Astrocyte (in vitro differentiated cells and primary cell): ENCODE measurements around the gene ADCY2. TPM values are rescaled to one million over a fixed set of nuclear protein-coding genes. Genes with fewer than 3 reads are reported as not detected.

ENCODE experiments used
- DNase-seq: peaks from one replicate; pipeline ENCODE4 v3.0.0-alpha.2; 2010; ENCODE audit warnings: low read depth
- FAIRE-seq: peaks from 2 replicates; lab custom pipeline; 2011; peaks lifted over from hg19 to GRCh38; lab: Jason Lieb, UNC
- H2AFZ ChIP-seq: 2 replicates; pipeline ENCODE4 v1.6.0; 2012; ENCODE audit warnings: low read depth, low read length, inconsistent platforms
- H3K27ac ChIP-seq: 2 replicates; pipeline ENCODE4 v1.5.1; 2011; ENCODE audit warnings: low read depth, low read length, inconsistent platforms
- H3K27me3 ChIP-seq: 2 replicates; pipeline ENCODE4 v1.6.0; 2011; ENCODE audit warnings: low read length, inconsistent platforms; ENCODE audit not compliant: insufficient read depth
- H3K36me3 ChIP-seq: 2 replicates; pipeline ENCODE4 v1.5.1; 2011; ENCODE audit warnings: low read length, inconsistent platforms; ENCODE audit not compliant: insufficient read depth
- H3K4me1 ChIP-seq: 2 replicates; pipeline ENCODE4 v1.5.1; 2011; ENCODE audit warnings: low read length, inconsistent platforms; ENCODE audit not compliant: insufficient read depth
- H3K4me2 ChIP-seq: 2 replicates; pipeline ENCODE4 v1.6.0; 2012; ENCODE audit warnings: low read length, inconsistent platforms
- H3K4me3 ChIP-seq: 2 replicates; pipeline ENCODE4 v1.5.1; 2011; ENCODE audit warnings: low read depth, mild to moderate bottlenecking, low read length, inconsistent platforms; ENCODE audit not compliant: insufficient read depth
- H3K79me2 ChIP-seq: 2 replicates; pipeline ENCODE4 v1.6.0; 2012; ENCODE audit warnings: mild to moderate bottlenecking, low read length, inconsistent platforms; ENCODE audit not compliant: insufficient read depth
- H3K9ac ChIP-seq: 2 replicates; pipeline ENCODE4 v1.6.0; 2012; ENCODE audit warnings: mild to moderate bottlenecking, low read length, inconsistent platforms
- H3K9me3 ChIP-seq: 2 replicates; pipeline ENCODE4 v1.5.1; 2012; ENCODE audit warnings: low read depth, mild to moderate bottlenecking, low read length, inconsistent platforms; ENCODE audit not compliant: insufficient read depth
- H4K20me1 ChIP-seq: 2 replicates; pipeline ENCODE4 v1.6.0; 2012; ENCODE audit warnings: low read length, inconsistent platforms; ENCODE audit not compliant: insufficient read depth
- H3K27ac Mint-ChIP-seq: one replicate; pipeline ENCODE4 v1.8.0; 2021; ENCODE audit warnings: mild to moderate bottlenecking, mixed read lengths; ENCODE audit not compliant: unreplicated experiment
- H3K27me3 Mint-ChIP-seq: one replicate; pipeline ENCODE4 v1.8.0; 2021; ENCODE audit warnings: low read depth, mixed read lengths; ENCODE audit not compliant: unreplicated experiment
- H3K36me3 Mint-ChIP-seq: one replicate; pipeline ENCODE4 v1.8.0; 2021; ENCODE audit warnings: low read depth, mixed read lengths; ENCODE audit not compliant: unreplicated experiment
- H3K4me1 Mint-ChIP-seq: one replicate; pipeline ENCODE4 v1.8.0; 2021; ENCODE audit warnings: low read depth, mixed read lengths; ENCODE audit not compliant: unreplicated experiment
- H3K4me3 Mint-ChIP-seq: one replicate; pipeline ENCODE4 v1.8.0; 2021; ENCODE audit warnings: mild to moderate bottlenecking, moderate library complexity, mixed read lengths; ENCODE audit not compliant: unreplicated experiment
- H3K9me3 Mint-ChIP-seq: one replicate; pipeline ENCODE4 v1.8.0; 2021; ENCODE audit warnings: mild to moderate bottlenecking, mixed read lengths; ENCODE audit not compliant: unreplicated experiment
- EZH2 ChIP-seq: IDR thresholded peaks from 2 replicates; pipeline ENCODE4 v1.6.1; 2012; ENCODE audit warnings: mild to moderate bottlenecking, low read length, inconsistent platforms; ENCODE audit not compliant: insufficient read depth
- total RNA-seq: library from RNA; stranded (reverse); gene quantifications from 2 replicates; pipeline ENCODE4 v1.2.1, GENCODE V29; 2021
- TF ChIP-seq, protein P1 (sequence below): IDR thresholded peaks from 2 replicates; pipeline ENCODE4 v1.5.1; 2011; ENCODE audit warnings: low read depth, mild to moderate bottlenecking, inconsistent platforms, low read length, moderate library complexity; ENCODE audit not compliant: insufficient read depth

Gene ADCY2
- total RNA-seq, 1 donor from 2014 or later = 5.7 TPM

DNA sequence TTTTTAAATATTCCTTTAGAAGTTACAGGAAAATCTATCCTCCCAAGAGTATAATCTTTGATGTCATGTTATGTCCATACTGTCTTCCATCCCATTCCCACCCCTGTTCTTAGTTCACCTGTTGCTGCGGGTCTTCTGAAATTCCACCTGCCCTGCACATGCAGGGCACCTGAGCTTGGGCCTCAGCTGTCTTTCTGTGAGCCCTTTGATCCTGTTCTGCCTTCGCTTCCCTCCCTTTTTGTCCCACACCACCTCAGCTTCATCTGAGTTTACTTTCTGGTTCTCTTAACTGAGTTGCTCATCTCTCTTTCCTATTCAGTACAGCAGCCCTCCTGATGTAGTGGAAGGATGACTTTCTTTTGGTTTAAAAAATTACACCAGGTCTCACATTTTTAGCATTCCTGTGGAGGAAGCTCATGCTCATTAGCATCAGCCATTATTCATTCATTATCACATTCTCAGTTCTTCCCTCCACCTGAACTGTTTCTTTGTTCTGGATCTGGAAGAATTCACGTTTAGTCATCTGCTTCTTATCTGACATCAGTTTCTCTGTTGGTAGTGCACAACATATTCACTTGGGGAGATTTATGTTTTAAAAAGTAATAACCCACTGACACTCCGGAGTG, 211.0 kb downstream of the ADCY2 start:
- DNase-seq (peak; percentile 12), FAIRE-seq (no peak)
- Histone ChIP-seq H4K20me1 (no peaks in the 10 kb centered on the region), H3K36me3 (no peaks in the 10 kb centered on the region), H3K79me2 (no peaks in the 10 kb centered on the region), H3K4me3 (no peak overlapping the region), H3K9me3 (no peaks in the 10 kb centered on the region), H3K9ac (no peak overlapping the region), H2AFZ (no peak overlapping the region), H3K4me1 (no peaks in the 10 kb centered on the region), H3K27me3 (no peaks in the 10 kb centered on the region), H3K4me2 (no peak overlapping the region), H3K27ac (no peak overlapping the region)
- peaks cover 9% of the 10 kb centered on the region for H3K4me1 Mint-ChIP-seq
- no peaks in the 10 kb centered on the region for H3K27me3 Mint-ChIP-seq
- no peak overlapping the region for H3K4me3 Mint-ChIP-seq
- no peaks in the 10 kb centered on the region for H3K9me3 Mint-ChIP-seq
- TF ChIP-seq, protein P1, sequence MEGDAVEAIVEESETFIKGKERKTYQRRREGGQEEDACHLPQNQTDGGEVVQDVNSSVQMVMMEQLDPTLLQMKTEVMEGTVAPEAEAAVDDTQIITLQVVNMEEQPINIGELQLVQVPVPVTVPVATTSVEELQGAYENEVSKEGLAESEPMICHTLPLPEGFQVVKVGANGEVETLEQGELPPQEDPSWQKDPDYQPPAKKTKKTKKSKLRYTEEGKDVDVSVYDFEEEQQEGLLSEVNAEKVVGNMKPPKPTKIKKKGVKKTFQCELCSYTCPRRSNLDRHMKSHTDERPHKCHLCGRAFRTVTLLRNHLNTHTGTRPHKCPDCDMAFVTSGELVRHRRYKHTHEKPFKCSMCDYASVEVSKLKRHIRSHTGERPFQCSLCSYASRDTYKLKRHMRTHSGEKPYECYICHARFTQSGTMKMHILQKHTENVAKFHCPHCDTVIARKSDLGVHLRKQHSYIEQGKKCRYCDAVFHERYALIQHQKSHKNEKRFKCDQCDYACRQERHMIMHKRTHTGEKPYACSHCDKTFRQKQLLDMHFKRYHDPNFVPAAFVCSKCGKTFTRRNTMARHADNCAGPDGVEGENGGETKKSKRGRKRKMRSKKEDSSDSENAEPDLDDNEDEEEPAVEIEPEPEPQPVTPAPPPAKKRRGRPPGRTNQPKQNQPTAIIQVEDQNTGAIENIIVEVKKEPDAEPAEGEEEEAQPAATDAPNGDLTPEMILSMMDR = no peak
- no peak for TF ChIP-seq EZH2
- H3K27ac Mint-ChIP-seq = no peak overlapping the region
- H3K36me3 Mint-ChIP-seq = no peaks in the 10 kb centered on the region

DNA sequence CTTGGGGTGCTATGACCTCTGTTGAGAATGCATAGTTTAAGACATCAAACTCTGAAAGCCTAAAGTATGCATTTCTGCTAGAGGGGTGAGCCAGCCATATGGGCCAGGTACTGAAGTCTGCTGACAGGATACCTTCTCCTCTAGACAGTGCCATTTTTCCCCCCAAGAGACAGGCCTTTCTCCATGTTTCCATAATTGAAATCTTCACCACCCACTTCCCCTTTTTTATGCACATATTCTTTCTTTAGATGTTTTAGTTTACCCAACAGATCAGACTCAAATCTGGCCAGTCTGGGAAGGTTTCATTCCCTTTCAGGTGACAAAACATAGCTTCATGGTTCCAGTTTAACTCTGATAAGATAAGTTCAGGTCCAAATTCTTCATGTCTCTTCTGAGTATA, 212.8 kb downstream of the ADCY2 start:
- Mint-ChIP-seq H3K4me1 (peaks cover 9% of the 10 kb centered on the region), H3K9me3 (peaks cover 3% of the 10 kb centered on the region), H3K27me3 (no peaks in the 10 kb centered on the region), H3K27ac (no peak overlapping the region), H3K4me3 (no peak overlapping the region), H3K36me3 (no peaks in the 10 kb centered on the region)
- Histone ChIP-seq H3K79me2 (no peaks in the 10 kb centered on the region), H2AFZ (no peak overlapping the region), H3K4me2 (no peak overlapping the region), H3K9ac (no peak overlapping the region), H3K9me3 (no peaks in the 10 kb centered on the region), H3K27ac (no peak overlapping the region), H4K20me1 (no peaks in the 10 kb centered on the region), H3K27me3 (no peaks in the 10 kb centered on the region), H3K36me3 (no peaks in the 10 kb centered on the region), H3K4me3 (no peak overlapping the region), H3K4me1 (no peaks in the 10 kb centered on the region)
- TF ChIP-seq, protein P1 = no peak
- no peak for TF ChIP-seq EZH2
- FAIRE-seq (no peak), DNase-seq (no peak)

GRCh38 chr5:7609726-7610125, 213.8 kb downstream of the ADCY2 start:
- H3K4me1 Mint-ChIP-seq = peaks cover 9% of the 10 kb centered on the region
- H3K36me3 Mint-ChIP-seq = no peaks in the 10 kb centered on the region
- FAIRE-seq (no peak), DNase-seq (no peak)
- H3K4me2 ChIP-seq = no peak overlapping the region
- H3K4me3 ChIP-seq = no peak overlapping the region
- H3K27ac Mint-ChIP-seq = no peak overlapping the region
- no peak overlapping the region for H3K27ac ChIP-seq
- TF ChIP-seq, protein P1 = no peak
- TF ChIP-seq EZH2 = no peak
- no peaks in the 10 kb centered on the region for H3K27me3 Mint-ChIP-seq
- no peaks in the 10 kb centered on the region for H4K20me1 ChIP-seq
- no peak overlapping the region for H3K9ac ChIP-seq
- H2AFZ ChIP-seq = no peak overlapping the region
- H3K9me3 Mint-ChIP-seq = peaks cover 6% of the 10 kb centered on the region
- no peaks in the 10 kb centered on the region for H3K4me1 ChIP-seq
- no peaks in the 10 kb centered on the region for H3K79me2 ChIP-seq
- H3K9me3 ChIP-seq = no peaks in the 10 kb centered on the region
- H3K4me3 Mint-ChIP-seq = no peak overlapping the region
- no peaks in the 10 kb centered on the region for H3K27me3 ChIP-seq
- no peaks in the 10 kb centered on the region for H3K36me3 ChIP-seq
